ENCODE data around the gene LPAR1. TPM values are rescaled to one million over a fixed set of nuclear protein-coding genes. Genes with fewer than 3 reads are reported as not detected.

The LPAR1 gene
- total and polyA plus RNA-seq, 2 of the 8 experiments (the other 6 are each of a cell fraction or from before 2014, with no cell fraction given) = 3.4 to 5.1 TPM

DNA sequence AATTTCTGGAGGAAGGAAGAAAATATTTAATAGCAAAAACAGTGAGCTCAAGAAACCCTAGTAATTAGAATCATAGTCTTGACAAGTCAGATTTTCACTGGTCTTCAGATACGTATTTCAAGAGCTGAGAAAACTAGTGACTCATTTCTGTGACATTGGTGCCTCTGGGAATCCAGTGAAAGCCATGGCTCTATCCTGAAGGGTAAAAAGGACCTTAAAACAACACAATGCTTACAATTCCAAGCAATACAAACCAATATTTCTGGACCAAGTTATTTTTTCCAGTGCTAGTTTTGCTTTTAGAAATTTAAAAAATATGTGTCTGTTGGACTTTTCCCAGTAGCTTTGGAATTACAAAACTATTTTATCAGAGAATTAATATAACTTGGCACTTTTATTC is 140.3 kb downstream of the LPAR1 start:
- FAIRE-seq = no peak
- H2BK15ac ChIP-seq (ENCODE audit: low read length) = no peak overlapping the region
- H3K27ac ChIP-seq (ENCODE audit: low read depth, low read length) = no peak overlapping the region
- no peaks in the 10 kb centered on the region for H3K4me1 ChIP-seq (replicated peaks in 1 of 4; ENCODE audit: control insufficient read depth in 3 of 4, insufficient read depth in 4 of 4, low read length in 3 of 4)
- H3K4ac ChIP-seq (replicated peaks; ENCODE audit: insufficient read length, low read depth, low read length) = no peak overlapping the region
- no peak overlapping the region for H3K14ac ChIP-seq (ENCODE audit: insufficient read length)
- H2BK5ac ChIP-seq (ENCODE audit: low read depth, low read length) = no peak overlapping the region
- no peak overlapping the region for H2BK20ac ChIP-seq (ENCODE audit: low read length)
- no peaks in the 10 kb centered on the region for H3K27me3 ChIP-seq (replicated peaks in 1 of 4; ENCODE audit: control insufficient read depth in 3 of 4, extremely low read depth in 1 of 4, insufficient read depth in 3 of 4, low read length in 3 of 4)
- no peak overlapping the region for H2BK12ac ChIP-seq (ENCODE audit: low read depth, low read length)
- H2AK5ac ChIP-seq (ENCODE audit: low read depth, low read length) = no peak overlapping the region
- no peak overlapping the region for H2BK120ac ChIP-seq (replicated peaks; ENCODE audit: low read depth, low read length)
- H4K5ac ChIP-seq (ENCODE audit: insufficient read length, low read depth, low read length) = no peak overlapping the region
- no peak overlapping the region for H3K4me3 ChIP-seq (ENCODE audit: extremely low read depth in 1 of 4, insufficient read depth in 2 of 4, low read depth in 3 of 4, low read length in 4 of 4)
- no peak overlapping the region for H3K56ac ChIP-seq (replicated peaks; ENCODE audit: insufficient read length, low read depth, low read length)
- ChIA-PET CTCF (ENCODE audit: partially characterized antibody) (interaction anchor here (0.6 kb wide), 1 partner anchor 237 kb away, joined by 4 read pairs; no protein-coding TSS in a partner anchor), POLR2A (ENCODE audit: partially characterized antibody) (no interaction called here)
- H3K36me3 ChIP-seq (ENCODE audit: control insufficient read depth in 2 of 4, insufficient read depth in 4 of 4, low read length in 3 of 4) = no peaks in the 10 kb centered on the region
- no peaks in the 10 kb centered on the region for H3K79me1 ChIP-seq (ENCODE audit: low read depth, low read length)
- H3K9ac ChIP-seq (replicated peaks in 1 of 4; ENCODE audit: extremely low read depth in 1 of 4, low read depth in 3 of 4, low read length in 3 of 4) = no peak overlapping the region
- H3K18ac ChIP-seq (ENCODE audit: extremely low read depth, low read length) = no peak overlapping the region
- peaks cover 0 to 4% of the 10 kb centered on the region in 2 experiments; a peak in 1 of 4 replicates for H3K9me3 ChIP-seq (ENCODE audit: insufficient read depth in 2 of 2, low read depth in 1 of 2, low read length in 1 of 2)
- no peak for DNase-seq (ENCODE audit: low read depth in 1 of 2, low spot score in 2 of 2)
- TF ChIP-seq ZNF274 (IDR thresholded peaks at IDR 0.05; ENCODE audit: borderline replicate concordance, extremely low read depth, low read length) (no peak), PHF8 (conservative IDR thresholded peaks at IDR 0.05; ENCODE audit: low read depth, low read length) (no peak), JUND (IDR thresholded peaks at IDR 0.05; ENCODE audit: low read length) (no peak), RXRA (IDR thresholded peaks at IDR 0.05; ENCODE audit: insufficient read depth, low read depth, low read length) (no peak), SAP30 (IDR thresholded peaks at IDR 0.05; ENCODE audit: insufficient read depth, insufficient replicate concordance, low read length) (no peak)
- H2AFZ ChIP-seq (ENCODE audit: low read length) = no peak overlapping the region
- H4K20me1 ChIP-seq (replicated peaks in 1 of 2; ENCODE audit: control insufficient read depth in 1 of 2, insufficient read depth in 2 of 2, low read length in 2 of 2) = no peaks in the 10 kb centered on the region
- WGBS, 2 experiments (ENCODE audit: extremely low coverage in 1 of 2, insufficient coverage in 1 of 2, insufficient read length in 1 of 2, insufficient replicate concordance in 2 of 2, low coverage in 1 of 2, low lambda C conversion rate in 2 of 2, missing lambda C conversion rate in 1 of 2) = 92% methylated on average over 1 of the region's 1 CpG; no CpG with 5 or more reads in 1 of the 2 experiments
- no peak overlapping the region for H4K8ac ChIP-seq (ENCODE audit: extremely low read depth, insufficient read depth, low read length)
- H3K23ac ChIP-seq (ENCODE audit: insufficient read length) = no peak overlapping the region
- no peaks in the 10 kb centered on the region for H3K79me2 ChIP-seq (ENCODE audit: control insufficient read depth in 1 of 2, insufficient read depth in 2 of 2, low read length in 2 of 2)
- H4K91ac ChIP-seq (replicated peaks; ENCODE audit: insufficient read length, low read length) = no peak overlapping the region
- no peaks in the 10 kb centered on the region for H3K23me2 ChIP-seq (ENCODE audit: low read depth, low read length)
- H3K4me2 ChIP-seq (ENCODE audit: insufficient read depth in 1 of 2, low read depth in 2 of 2, low read length in 2 of 2) = no peak overlapping the region
